ELF-1 (cell line): ENCODE measurements around the gene IFNA21.
"Not testable (repeated sequence)": the region's sequence is repeated elsewhere in the genome, so short reads cannot be mapped to it uniquely, and the experiment has no call there.

Experiments used
- DNase-seq: peaks from one replicate; pipeline ENCODE4 v3.0.0-alpha.2; 2016; ENCODE audit warnings: low read depth, low spot score

The IFNA21 gene

DNA sequence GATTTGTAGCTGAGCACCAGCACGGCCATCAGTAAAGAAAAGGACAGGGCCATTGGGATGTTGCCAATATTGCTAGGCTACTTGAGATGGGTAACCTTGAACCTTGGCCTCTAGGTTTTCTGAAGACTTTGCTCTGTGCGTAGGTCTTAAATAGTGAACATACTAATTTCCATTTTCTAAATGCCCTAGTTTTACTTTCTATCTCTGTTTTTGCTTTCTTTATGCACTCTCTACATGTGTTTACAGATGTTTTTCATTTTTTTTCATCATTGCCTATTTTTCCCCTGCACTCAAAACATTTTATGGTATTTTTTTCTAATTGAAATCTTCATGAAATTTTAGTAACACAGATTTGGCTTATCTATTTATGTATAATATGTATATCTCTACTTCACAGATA is at the start of gene IFNA21:
IFNA21 (minus strand) TSS at position 101 of the 400 bp plus-strand sequence; CDS start at position 53, 48 bp downstream.
- not testable (repeated sequence) for DNase-seq

DNA sequence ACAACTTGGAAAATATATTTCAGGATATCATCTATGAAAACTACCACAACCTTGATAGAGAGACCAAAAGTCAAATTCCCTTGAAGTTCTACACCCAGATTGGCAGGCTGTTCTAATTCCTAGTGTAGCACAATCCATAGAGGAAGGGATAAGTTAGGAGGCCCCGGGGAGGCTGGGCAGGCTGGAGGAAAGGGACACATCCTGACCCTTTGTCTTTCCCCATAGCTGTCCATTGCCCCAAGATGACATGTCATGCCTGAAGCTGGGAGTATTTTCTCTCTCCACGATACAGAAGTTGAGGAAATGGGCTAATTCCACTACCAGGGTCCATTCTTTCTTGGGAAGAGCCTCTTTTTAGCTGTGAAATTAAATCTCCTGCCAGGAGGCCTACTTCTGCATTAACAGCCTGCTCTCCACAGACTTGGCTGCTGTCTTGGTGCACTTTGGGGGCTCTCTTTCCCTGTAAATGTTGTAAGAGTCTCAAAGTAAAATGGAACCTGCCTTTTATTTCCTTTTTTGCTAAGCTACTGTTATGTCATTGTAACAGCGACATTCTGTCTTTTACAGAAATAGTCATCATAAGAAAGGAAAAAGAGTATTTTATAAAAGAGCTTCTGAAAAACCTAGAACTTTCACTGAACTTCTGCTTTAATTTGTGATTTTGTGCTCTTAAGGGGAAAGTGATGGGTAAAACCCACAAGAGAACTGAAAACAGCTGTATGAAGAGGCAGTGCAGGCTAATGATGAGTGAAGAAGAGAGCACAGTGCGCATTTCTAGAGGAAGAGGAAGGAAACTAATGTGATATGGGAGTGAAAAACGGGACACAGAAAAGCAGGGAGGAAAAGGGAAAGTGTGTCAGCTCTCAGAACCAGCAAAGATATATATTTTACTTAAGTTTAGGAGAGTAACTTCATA is 47.2 kb upstream of the IFNA21 start:
- DNase-seq = peak; percentile 31

DNA sequence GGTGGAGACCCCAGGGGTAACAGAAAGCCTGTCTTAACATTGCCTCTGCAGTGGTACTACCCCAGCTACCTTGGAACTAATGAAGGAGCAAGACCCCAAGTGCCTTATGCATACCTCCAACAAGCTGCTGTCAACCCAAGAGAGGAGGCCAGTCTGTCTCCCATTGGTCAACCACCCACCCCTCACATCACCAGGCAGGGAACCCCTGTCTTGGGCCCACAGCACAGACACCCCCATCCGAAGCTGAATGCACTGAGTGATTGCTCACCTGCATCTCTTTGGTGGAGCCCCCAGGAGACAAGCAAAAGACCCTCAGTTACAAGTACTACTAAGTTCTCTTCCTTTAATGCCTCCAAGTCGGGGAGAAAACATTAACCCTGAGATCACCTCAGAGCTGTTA is 45.7 kb upstream of the IFNA21 start:
- not testable (repeated sequence) for DNase-seq

DNA sequence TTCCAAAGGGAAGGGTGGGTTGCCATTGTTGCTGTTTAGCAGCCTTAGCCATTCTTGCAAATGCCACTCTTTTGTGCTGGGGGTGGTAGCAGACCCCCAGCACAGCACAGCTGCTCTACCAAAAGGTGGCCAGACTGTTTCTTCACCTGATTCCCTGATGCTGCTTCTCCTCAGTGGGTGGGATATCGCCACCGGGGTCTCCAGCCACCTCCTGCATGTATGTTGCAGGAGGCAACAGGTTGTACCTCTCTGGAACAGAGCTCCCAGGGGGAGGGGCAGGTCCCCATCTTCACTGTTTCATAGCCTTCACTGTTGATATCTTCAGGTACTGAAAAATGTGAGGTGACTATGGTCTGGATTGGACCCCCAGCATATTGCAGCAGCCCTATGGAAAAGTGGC is 44.3 kb upstream of the IFNA21 start:
- DNase-seq = not testable (repeated sequence)

DNA sequence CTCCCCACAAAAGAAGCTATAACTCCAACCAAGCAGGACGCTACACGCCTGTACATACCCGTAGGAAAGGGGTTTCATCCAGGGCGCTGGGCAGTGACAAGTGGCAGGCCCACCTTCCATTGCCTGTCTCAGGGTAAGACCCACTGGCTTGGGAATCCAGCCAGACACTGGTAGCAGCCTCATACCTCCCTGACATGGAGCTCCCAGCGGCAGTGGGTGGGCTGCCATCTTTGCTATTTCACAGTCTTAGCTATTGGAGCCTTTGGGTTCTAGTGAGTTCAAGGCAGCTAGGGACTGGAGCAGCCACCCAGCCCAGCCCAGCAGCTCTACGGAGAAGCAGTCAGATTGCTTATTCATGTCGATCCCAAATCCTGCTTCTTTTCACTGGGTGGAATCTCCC is 43.9 kb upstream of the IFNA21 start:
- no peak for DNase-seq

DNA sequence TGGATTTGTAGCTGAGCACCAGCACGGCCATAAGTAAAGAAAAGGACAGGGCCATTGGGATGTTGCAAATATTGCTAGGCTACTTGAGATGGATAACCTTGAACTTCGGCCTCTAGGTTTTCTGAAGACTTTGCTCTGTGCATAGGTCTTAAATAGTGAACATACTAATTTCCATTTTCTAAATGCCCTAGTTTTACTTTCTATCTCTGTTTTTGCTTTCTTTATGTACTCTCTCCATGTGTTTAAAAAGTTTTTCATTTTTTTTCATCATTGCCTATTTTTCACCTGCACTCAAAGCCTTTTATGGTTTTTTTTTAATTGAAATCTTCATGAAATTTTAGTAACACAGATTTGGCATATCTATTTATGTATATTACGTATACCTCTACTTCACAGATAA is 40.6 kb upstream of the IFNA21 start, which contains the start of gene IFNA10:
IFNA10 (minus strand) TSS at position 101 of the 400 bp plus-strand sequence; CDS start at position 55, 46 bp downstream.
- DNase-seq = not testable (repeated sequence)

DNA sequence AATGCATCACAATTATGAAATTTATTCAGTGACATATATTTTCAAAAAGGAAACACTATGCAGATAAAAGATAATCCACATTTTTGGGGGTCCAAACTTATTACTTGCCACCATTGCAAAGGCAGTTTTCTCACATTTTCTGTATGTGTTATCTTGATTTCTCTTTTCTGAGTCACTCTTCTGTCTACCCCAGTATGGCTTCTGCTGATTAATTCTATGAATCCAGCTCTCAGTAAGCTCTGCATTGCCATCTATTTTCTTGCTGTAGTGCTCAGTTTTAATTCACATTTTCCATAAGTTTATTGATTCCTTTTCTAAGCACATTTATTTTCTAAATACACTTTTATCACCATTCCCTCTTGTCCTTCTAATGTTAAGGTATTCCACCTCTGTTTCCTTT is 38.7 kb upstream of the IFNA21 start:
- no peak for DNase-seq

DNA sequence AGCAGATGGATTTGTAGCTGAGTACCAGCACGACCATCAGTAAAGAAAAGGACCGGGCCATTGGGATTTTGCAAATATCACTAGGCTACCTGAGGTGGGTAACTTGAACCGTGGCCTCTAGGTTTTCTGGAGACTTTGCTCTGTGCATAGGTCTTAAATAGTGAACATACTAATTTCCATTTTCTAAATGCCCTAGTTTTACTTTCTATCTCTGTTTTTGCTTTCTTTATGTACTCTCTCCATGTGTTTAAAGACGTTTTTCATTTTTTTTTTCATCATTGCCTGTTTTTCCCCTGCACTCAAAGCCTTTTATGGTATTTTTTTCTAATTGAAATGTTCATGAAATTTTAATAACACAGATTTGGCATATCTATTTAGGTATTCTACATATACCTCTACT is 35.6 kb upstream of the IFNA21 start, which contains the start of gene IFNA7:
IFNA7 (minus strand) TSS at position 101 of the 400 bp plus-strand sequence; CDS start at position 61, 40 bp downstream.
- not testable (repeated sequence) for DNase-seq

DNA sequence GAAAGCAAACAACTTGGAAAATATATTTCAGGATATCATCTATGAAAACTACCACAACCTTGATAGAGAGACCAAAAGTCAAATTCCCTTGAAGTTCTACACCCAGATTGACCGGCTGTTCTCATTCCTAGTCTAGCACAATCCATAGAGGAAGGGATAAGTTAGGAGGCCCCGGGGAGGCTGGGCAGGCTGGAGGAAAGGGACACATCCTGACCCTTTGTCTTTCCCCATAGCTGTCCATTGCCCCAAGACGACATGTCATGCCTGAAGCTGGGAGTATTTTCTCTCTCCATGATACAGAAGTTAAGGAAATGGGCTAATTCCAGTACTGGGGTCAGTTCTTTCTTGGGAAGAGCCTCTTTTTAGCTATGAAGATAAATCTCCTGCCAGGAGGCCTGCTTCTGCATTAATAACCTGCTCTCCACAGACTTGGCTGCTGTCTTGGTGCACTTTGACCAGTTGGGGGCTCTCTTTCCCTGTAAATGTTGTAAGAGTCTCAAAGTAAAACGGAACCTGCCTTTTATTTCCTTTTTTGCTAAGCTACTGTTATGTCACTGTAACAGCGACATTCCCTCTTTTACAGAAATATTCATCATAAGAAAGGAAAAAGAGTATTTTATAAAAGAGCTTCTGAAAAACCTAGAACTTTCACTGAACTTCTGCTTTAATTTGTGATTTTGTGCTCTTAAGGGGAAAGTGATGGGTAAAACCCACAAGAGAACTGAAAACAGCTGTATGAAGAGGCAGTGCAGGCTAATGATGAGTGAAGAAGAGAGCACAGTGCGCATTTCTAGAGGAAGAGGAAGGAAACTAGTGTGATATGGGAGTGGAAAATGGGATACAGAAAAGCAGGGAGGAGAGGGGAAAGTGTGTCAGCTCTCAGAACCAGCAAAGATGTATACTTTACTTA is 28.7 kb upstream of the IFNA21 start:
- peak; percentile 36 for DNase-seq

DNA sequence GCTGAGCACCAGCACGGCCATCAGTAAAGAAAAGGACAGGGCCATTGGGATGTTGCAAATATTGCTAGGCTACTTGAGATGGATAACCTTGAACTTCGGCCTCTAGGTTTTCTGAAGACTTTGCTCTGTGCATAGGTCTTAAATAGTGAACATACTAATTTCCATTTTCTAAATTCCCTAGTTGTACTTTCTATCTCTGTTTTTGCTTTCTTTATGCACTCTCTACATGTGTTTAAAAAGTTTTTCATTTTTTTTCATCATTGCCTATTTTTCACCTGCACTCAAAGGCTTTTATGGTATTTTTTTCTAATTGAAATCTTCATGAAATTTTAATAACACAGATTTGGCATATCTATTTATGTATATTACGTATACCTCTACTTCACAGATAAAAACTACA is 21.0 kb upstream of the IFNA21 start, which contains the start of gene IFNA4:
IFNA4 (minus strand) TSS at position 101 of the 400 bp plus-strand sequence; CDS start at position 45, 56 bp downstream.
- not testable (repeated sequence) for DNase-seq

DNA sequence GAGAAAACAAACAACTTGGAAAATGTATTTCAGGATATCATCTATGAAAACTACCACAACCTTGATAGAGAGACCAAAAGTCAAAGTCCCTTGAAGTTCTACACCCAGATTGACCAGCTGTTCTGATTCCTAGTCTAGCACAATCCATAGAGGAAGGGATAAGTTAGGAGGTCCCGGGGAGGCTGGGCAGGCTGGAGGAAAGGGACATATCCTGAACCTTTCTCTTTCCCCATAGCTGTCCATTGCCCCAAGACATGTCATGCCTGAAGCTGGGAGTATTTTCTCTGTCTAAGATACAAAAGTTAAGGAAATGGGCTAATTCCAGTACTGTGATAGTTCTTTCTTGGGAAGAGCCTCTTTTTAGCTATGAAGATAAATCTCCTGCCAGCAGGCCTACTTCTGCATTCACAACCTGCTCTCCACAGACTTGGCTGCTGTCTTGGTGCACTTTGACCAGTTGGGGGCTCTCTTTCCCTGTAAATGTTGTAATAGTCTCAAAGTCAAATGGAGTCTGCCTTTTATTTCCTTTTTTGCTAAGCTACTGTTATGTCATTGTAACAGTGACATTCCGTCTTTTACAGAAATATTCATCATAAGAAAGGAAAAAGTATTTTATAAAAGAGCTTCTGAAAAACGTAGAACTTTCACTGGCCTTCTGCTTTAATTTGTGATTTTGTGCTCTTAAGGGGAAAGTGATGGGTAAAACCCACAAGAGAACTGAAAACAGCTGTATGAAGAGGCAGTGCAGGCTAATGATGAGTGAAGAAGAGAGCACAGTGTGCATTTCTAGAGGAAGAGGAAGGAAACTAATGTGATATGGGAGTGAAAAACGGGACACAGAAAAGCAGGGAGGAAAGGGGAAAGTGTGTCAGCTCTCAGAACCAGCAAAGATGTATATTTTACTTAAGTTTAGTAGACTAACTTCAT is 16.6 kb upstream of the IFNA21 start:
- peak; percentile 39 for DNase-seq

DNA sequence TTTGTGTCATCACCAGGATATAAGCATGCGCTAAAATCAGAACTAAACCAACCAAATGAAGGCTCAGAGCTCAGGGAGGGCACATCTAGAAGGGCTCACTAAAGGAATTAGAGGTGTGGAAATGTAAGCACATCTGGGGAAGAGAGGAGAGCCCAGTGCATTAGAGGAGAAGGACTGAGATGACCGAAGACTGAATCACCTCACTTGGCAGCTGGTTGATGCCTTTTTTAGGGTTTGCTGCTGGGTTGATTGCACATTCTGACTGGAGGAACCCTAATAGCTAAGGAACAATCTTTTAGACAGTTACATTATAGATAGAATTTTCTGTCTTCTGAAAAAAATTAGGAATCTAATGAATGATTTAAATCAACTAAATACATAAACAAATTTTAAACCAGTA is 8.2 kb upstream of the IFNA21 start:
- no peak for DNase-seq

DNA sequence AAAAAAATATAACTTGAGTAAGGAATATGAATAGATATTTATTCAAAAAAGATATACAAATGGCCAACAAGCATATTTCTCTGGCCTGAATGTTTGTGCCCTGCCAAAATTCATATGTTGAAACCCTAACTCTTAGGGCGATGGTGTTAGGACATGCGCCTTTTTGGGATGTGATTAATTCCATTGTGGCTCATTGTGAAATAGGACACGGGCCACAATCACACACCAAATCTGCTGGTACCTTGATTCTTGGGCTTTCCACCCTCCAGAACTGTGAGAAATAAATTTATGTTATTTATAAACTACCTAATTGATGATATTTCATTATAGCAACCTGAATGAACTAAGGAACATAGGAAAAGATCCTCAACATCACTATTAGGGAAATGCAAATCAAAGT is 5.7 kb upstream of the IFNA21 start:
- no peak for DNase-seq

DNA sequence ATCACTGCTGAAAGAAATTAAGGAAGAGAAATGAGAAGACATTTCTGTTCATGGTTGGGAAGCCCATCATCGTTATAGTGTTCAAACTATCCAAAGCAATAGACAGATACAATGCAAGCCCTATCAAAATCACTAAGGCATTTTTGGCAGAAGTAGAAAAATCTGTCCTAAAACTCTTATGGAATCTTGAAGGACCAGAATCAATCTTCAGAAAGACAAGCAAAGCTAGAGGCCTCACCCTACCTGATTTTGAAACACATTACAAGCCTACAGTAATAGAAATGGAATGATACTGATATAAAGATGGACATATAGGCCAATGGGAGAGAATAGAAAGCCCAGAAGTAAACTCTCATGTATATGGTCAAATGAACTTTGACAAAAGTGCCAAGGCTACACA is 4.9 kb upstream of the IFNA21 start:
- DNase-seq = no peak

DNA sequence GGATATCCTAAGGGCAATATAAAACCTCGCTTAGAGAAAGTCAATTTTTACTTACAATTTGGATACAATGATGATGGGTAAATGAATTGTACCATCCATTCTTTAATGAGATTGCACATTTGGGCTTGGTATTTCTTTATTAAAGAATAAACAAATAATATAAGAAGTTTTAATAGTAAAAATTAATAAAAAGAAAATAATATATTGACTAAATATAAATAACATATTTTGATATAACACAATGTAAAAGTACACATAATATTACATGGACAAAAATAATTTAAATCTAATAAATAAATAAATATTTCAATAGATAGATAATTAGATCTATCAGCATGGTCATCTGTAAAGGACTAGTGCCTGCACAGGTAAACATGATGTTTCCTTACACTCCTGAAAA is 944 bp downstream of the IFNA21 start:
- no peak for DNase-seq

DNA sequence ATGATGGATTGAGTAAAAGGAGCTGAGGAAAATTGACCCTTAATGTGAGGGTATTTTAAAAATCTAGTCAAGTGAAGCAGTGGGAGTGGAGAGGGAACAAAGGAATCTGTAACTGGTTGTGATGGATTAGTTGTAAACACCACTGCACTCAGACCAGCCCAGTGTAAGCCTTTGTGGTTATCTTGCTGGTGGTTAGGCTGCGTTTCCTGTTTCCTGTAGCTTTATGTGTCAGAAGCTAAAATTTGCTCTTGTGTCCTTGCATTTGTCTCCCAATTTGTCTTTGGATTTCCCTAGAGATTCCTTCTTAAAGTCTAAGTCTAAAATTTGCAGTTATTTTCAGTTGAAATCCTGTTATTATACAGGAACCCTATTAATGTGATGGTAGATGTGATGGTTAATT is 6.3 kb downstream of the IFNA21 start:
- peak; percentile 43 for DNase-seq

DNA sequence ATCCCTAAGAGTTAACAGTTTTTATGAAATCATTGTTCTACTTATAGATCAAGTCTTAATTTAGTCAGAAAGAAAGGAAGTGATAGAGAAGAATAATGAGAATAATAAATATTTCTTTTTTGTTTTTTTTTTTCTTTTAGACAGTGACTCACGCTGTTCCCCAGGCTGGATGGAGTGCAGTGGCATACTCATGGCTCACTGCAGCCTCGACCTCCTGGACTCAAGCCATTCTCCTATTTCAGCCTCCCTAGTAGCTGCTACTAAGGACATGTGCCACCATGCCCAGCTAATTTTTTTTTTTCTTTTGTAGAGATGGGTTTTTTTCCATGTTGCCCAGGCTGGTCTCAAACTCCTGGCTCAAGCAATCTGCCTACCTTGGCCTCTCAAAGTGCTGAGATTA is 11.0 kb downstream of the IFNA21 start:
- no peak for DNase-seq

DNA sequence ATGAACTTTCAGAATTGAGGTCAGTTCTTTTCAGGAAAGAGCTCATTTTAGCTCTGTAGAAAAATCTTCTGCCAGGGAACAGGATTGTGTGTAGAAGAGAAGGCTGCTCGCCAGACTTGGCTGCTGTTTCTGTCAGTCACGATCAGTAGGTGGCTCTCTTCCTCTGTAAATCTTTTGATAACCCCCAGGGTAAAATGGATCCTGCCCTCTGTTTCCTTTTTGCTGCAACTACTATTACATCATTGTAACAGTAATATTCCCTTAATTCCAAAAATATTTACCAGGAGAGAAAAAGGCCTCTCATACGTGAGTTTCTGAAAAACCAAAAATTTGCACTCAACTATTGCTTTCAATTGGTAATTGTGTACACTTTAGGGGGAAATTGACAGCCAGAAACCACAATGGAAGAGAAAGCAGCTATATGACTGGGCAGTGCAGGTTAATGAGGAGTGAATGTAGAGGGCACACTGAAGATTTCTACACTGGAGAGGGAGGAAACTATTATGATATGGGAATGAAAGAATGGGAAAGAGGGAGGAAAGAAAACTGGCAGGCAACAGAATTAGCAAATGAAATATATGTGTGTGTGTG is 12.3 kb downstream of the IFNA21 start:
- DNase-seq = peak; percentile 44

DNA sequence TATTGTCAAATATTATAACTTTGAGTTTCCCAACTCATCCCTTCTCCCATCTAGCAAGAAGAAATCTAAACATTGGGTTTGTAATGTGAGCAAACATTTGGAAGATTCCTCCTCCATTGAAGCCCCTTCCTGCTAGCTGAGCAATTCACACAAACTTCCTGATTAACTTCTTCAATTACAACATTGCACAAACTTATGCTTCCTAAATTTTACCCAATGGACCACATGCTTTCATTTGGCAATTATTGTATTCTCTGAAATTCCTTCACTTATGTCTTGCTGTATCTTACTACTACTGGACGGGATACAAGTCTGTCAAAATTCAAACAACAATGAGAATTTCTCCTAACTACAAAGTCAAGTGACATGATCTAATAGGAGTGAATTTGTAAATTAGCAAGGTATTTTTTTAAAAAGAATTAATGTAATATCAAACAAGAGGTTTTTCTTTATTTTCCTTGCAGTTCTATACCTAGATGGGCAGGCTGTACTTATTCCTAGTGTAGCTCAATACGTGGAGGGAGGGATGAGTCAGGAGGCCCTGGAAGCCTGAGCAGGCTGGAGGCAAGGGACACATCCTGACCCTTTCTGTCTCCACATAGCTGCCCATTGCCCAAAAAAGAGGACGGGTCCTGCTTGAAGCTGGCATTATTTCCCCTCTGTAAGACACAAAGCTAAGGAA is 13.0 kb downstream of the IFNA21 start:
- no peak for DNase-seq

DNA sequence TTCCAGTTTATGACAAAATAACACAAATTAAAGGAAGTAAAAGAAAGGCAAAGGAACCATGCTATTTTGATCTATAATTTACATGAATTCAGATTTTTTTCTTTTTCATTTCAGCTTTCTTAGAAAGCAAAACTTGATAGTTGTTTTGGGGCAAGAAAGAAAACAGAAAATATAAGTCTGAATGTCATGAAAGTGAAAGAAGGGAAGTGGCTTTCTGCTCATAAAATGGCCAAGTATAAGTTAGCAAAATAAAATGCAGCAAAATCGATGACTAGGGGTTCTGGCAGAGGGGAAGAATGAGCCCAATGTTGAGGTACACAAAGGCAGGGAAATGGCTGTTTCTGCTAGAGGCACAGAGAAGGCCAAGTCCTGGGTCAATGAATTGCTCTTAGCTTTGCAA is 21.9 kb downstream of the IFNA21 start:
- no peak for DNase-seq
